ENCODE results near the gene C2orf74. TPM values are rescaled to one million over a fixed set of nuclear protein-coding genes. Genes with fewer than 3 reads are reported as not detected.

C2orf74 gene
- total RNA-seq, 4 donors from 2014 or later, result 12.7 to 29.8 (median 20.6) TPM

DNA sequence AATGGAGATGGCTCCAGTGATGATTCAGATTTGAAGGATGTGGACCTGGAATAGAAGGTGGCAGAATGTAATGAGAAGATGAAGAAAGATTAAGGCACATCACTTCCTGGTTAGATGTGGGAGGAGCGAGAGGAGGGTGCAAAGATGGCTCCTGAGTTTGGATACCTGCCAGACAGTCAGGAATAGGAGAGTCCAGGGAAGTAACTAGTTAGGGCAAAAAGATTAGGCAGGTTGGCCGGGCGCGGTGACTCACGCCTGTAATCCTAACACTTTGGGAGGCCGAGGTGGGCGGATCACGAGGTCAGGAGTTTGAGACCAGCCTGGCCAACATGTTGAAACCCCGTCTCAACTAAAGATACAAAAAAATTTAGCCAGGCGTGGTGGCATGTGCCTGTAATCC is 5.6 kb downstream of the C2orf74 start:
- Histone ChIP-seq H3K36me3 (peaks cover 12 to 19% of the 10 kb centered on the region in 2 donors), H3K9me3 (no peaks in the 10 kb centered on the region), H3K4me3 (replicated peaks in 1 of 3) (no peak overlapping the region), H3K4me1 (no peaks in the 10 kb centered on the region), H3K27me3 (no peaks in the 10 kb centered on the region), H3K27ac (no peak overlapping the region)
- TF ChIP-seq, protein P1, sequence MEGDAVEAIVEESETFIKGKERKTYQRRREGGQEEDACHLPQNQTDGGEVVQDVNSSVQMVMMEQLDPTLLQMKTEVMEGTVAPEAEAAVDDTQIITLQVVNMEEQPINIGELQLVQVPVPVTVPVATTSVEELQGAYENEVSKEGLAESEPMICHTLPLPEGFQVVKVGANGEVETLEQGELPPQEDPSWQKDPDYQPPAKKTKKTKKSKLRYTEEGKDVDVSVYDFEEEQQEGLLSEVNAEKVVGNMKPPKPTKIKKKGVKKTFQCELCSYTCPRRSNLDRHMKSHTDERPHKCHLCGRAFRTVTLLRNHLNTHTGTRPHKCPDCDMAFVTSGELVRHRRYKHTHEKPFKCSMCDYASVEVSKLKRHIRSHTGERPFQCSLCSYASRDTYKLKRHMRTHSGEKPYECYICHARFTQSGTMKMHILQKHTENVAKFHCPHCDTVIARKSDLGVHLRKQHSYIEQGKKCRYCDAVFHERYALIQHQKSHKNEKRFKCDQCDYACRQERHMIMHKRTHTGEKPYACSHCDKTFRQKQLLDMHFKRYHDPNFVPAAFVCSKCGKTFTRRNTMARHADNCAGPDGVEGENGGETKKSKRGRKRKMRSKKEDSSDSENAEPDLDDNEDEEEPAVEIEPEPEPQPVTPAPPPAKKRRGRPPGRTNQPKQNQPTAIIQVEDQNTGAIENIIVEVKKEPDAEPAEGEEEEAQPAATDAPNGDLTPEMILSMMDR (IDR thresholded peaks at IDR 0.05), result no peak
- TF ChIP-seq POLR2A (IDR thresholded peaks at IDR 0.05), result no peak
- intact Hi-C loops (cut with DNase I), result no loop called here
- no peak for DNase-seq
- 95 to 96% methylated on average over 10 of the region's 10 CpGs for WGBS, 2 donors

DNA sequence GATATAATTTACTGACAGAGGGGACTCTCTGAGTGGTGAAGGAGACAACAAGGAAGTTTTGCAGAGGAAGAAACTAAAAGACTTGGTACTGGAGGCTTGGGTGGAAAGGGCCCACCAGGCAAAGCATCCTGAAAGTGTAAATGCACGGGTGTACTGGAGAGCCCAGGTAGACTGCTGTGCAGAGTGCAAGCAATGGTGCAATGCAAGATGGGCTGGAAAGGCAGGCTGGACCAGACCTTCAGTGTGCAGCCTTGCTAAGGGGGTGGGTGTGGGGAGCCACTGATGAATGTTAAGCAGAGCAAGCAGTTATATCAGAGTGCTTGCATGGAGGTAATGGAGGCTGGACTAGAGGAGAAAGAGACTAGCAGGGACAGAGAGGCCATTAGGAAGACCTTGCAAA is 10.7 kb downstream of the C2orf74 start:
- TF ChIP-seq POLR2A (IDR thresholded peaks at IDR 0.05), result no peak
- TF ChIP-seq, protein P1 (IDR thresholded peaks at IDR 0.05), result no peak
- Histone ChIP-seq H3K36me3 (no peaks in the 10 kb centered on the region), H3K4me1 (no peaks in the 10 kb centered on the region), H3K27ac (no peak overlapping the region), H3K4me3 (replicated peaks in 1 of 3) (no peak overlapping the region), H3K27me3 (no peaks in the 10 kb centered on the region), H3K9me3 (no peaks in the 10 kb centered on the region)
- WGBS, 2 donors, result 68 to 76% methylated on average over 1 of the region's 1 CpG
- DNase-seq, result no peak
- intact Hi-C loops (cut with DNase I), result loop anchor here (10.0 kb wide), 1 partner anchor 592 kb away; no protein-coding TSS in a partner anchor

DNA sequence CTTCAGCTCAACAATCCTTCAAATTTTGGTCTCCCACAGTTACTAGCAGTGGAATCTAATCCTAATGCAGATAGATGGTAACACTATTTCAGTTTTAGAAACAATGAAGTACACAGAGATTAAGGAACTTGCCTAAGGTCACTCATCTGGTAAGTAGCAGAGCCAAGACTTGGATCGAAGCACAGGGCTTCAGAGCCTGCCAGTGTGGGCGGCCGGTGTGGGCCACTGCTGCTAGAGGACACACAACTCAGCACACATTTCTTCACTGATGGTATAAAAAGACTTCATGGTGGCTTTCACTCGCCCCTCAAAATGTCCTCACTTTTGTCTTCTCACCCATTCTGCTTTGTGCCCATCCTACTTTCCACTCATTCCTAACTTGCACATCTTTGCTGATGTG is 11.1 kb downstream of the C2orf74 start:
- DNase-seq, result no peak
- WGBS, 2 donors, result 64 to 89% methylated on average over 3 to 4 of the region's 4 CpGs
- Histone ChIP-seq H3K27me3 (no peaks in the 10 kb centered on the region), H3K4me1 (peaks cover 2% of the 10 kb centered on the region in 2 donors), H3K27ac (no peak overlapping the region), H3K36me3 (no peaks in the 10 kb centered on the region), H3K9me3 (no peaks in the 10 kb centered on the region), H3K4me3 (replicated peaks in 1 of 3) (no peak overlapping the region)
- TF ChIP-seq, protein P1 (IDR thresholded peaks at IDR 0.05), result no peak
- TF ChIP-seq POLR2A (IDR thresholded peaks at IDR 0.05), result no peak
- intact Hi-C loops (cut with DNase I), result loop anchor here (10.0 kb wide), 1 partner anchor 592 kb away; no protein-coding TSS in a partner anchor

DNA sequence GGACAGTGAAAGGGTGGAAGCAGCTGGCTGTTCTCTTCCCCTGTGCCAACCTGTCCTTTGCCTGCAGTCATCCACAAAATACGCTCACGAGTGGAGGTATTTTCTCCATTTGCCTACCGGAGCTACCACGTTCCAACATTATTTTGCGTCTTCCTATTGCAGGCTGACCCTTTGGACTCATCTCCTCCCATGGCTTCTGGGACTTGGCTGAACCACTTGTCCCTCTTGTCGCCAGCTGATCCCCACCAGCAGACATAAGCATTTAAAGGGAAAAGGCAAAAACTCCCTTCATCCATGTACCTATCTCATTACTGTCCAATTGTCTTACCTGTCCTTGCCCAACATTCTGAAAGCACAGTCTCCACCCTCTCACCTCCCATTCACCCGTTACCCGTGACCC is 13.0 kb downstream of the C2orf74 start:
- no peak overlapping the region for H3K27ac ChIP-seq
- 85 to 89% methylated on average over 8 of the region's 8 CpGs for WGBS, 2 donors
- no peaks in the 10 kb centered on the region for H3K36me3 ChIP-seq
- TF ChIP-seq, protein P1 (IDR thresholded peaks at IDR 0.05), result no peak
- no peak for TF ChIP-seq POLR2A (IDR thresholded peaks at IDR 0.05)
- H3K4me3 ChIP-seq (replicated peaks in 1 of 3), result no peak overlapping the region
- peaks cover 21% of the 10 kb centered on the region in 2 donors for H3K4me1 ChIP-seq
- no peaks in the 10 kb centered on the region for H3K27me3 ChIP-seq
- DNase-seq, result no peak
- intact Hi-C loops (cut with DNase I), result loop anchor here (10.0 kb wide), 1 partner anchor 590 kb away; no protein-coding TSS in a partner anchor
- no peaks in the 10 kb centered on the region for H3K9me3 ChIP-seq

DNA sequence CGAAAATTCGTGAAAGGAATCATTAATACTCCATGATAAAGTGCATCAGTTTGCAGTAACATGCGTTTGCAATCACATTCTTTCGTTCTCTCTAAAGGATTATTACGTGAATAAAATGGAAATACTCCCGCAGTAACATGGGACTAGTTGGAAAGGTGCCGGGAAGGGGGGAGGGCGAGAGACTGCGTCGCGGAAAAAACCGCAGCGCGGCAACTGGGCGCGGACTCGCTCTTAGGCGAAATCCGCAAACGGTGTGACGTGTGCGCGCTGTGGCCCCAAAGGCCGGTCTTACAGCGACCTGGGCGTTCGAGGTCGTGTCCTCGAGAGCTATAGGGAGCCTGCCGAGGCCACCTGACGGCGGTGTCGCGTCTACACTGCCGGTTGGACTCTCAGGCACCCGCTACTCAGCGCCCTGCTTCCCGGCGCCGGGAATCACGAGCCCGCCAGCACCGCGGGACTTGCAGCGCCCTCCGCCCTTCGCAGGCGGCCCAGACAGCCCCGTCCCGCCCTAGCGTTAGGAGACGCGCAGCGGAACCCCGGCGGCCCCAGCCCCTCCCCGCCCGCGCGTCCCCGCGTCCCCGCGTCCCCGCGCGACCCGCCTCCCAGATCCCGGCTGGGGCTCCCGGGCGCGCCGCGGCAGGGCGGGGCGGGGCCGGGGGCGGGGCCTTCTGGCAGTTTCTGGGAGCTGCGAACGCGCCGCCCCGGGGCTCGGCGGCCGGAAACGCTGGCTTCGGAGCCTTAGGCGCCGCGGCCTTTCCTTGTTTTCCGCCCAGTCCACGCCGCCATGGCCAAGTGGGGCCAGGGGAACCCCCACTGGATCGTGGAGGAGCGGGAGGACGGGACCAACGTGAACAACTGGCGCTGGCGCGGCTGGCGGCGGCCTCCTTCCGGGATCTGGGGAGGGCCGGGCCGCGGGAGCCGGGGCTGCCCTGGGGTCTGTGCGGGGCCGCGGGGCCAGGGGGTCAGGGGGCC is 15.1 kb downstream of the C2orf74 start:
- H3K36me3 ChIP-seq, result peaks cover 0 to 7% of the 10 kb centered on the region in 2 donors
- WGBS, 2 donors, result 1% methylated on average over 26 to 33 of the region's 111 CpGs
- H3K4me3 ChIP-seq (replicated peaks in 1 of 3), result peak overlapping the region; percentile 73 to 93 (median 80)
- peak overlapping the region; percentile 96 to 100 (median 99) for H3K27ac ChIP-seq
- intact Hi-C loops (cut with DNase I), result loop anchor here (10.0 kb wide), 1 partner anchor 588 kb away; no protein-coding TSS in a partner anchor
- no peaks in the 10 kb centered on the region for H3K27me3 ChIP-seq
- H3K9me3 ChIP-seq, result no peaks in the 10 kb centered on the region
- peak; percentile 95 to 96 for DNase-seq
- peaks cover 31 to 41% of the 10 kb centered on the region in 2 donors for H3K4me1 ChIP-seq
- TF ChIP-seq, protein P1 (IDR thresholded peaks at IDR 0.05), result peak in 3 of 6 experiments; percentile 11 to 14 (median 14)
- peak; percentile 73 to 92 for TF ChIP-seq POLR2A (IDR thresholded peaks at IDR 0.05)
